Panc1 (cell line): ENCODE data around the gene MARK3. TPM values are rescaled to one million over a fixed set of nuclear protein-coding genes. Genes with fewer than 3 reads are reported as not detected.

Experiments
- ATAC-seq: fragments of 200-7000 bp; cut with Tn5 transposase; 2 replicates; pipeline ENCODE4 v1.9.1; 2020; ENCODE audit warnings: mild to moderate bottlenecking, moderate library complexity
- BruUV-seq: library from RNA; stranded (reverse); fragments of 400-500 nt; replicated peaks from 2 replicates; lab custom pipeline; 2021; lab: Mats Ljungman, UMichigan
- CTCF ChIA-PET: fragments of 300-600 bp; sonication (Branson Sonifier 250); formaldehyde crosslinking; loops from one replicate; lab custom pipeline; 2022; ENCODE audit warnings: antibody characterized with exemption; lab: Charles Lee
- POLR2A ChIA-PET: fragments of 300-600 bp; sonication (Branson Sonifier 250); formaldehyde crosslinking; loops from one replicate; lab custom pipeline; 2022; ENCODE audit warnings: antibody characterized with exemption; lab: Charles Lee
- DNase-seq: peaks from one replicate; pipeline ENCODE4 v3.0.0-alpha.2; 2010; ENCODE audit warnings: low read depth, low spot score
- H3K27ac ChIP-seq: 2 replicates; pipeline ENCODE4 v1.5.1; 2011; ENCODE audit warnings: mild to moderate bottlenecking, low read length, inconsistent platforms
- H3K27me3 ChIP-seq: fragments of 200-500 bp; sonication (Bioruptor generic); 2 replicates; pipeline ENCODE4 v1.6.0; 2014; ENCODE audit warnings: low read length, inconsistent platforms; ENCODE audit not compliant: control insufficient read depth, insufficient read depth
- H3K36me3 ChIP-seq: fragments of 200-500 bp; sonication (Bioruptor generic); 2 replicates; pipeline ENCODE4 v1.5.1; 2014; ENCODE audit warnings: inconsistent platforms, mild to moderate bottlenecking, low read length, moderate library complexity; ENCODE audit not compliant: control insufficient read depth, insufficient read depth
- H3K4me1 ChIP-seq: 2 replicates; pipeline ENCODE4 v1.5.1; 2011; ENCODE audit warnings: inconsistent platforms, mild to moderate bottlenecking, low read length, moderate library complexity; ENCODE audit not compliant: control insufficient read depth, insufficient read depth
- H3K4me3 ChIP-seq, 2 experiments: 2 replicates each; pipeline ENCODE4 v1.5.1; 2011 to 2012; ENCODE audit warnings: low read depth in 2 of 2, low read length in 2 of 2, mild to moderate bottlenecking in 2 of 2, inconsistent platforms in 1 of 2, moderate library complexity in 1 of 2
- H3K9me3 ChIP-seq: fragments of 200-500 bp; sonication (Bioruptor generic); 2 replicates; pipeline ENCODE4 v1.5.1; 2014; ENCODE audit warnings: low read depth, mild to moderate bottlenecking, inconsistent platforms, low read length, moderate library complexity; ENCODE audit not compliant: control insufficient read depth, insufficient read depth
- CTCF ChIP-seq: fragments of 450-650 bp; IDR thresholded peaks from 2 replicates; pipeline ENCODE4 v1.5.1; 2017; ENCODE audit warnings: mild to moderate bottlenecking
- POLR2AphosphoS5 ChIP-seq: IDR thresholded peaks from 2 replicates; pipeline ENCODE4 v1.6.1; 2012; ENCODE audit warnings: mild to moderate bottlenecking, low read depth, low read length, moderate library complexity
- SIN3A ChIP-seq: IDR thresholded peaks from 2 replicates; pipeline ENCODE4 v1.6.1; 2012; ENCODE audit warnings: low read depth, mild to moderate bottlenecking, low read length, moderate library complexity, borderline replicate concordance; ENCODE audit not compliant: insufficient read depth
- TCF7L2 ChIP-seq: IDR thresholded peaks from 2 replicates; pipeline ENCODE4 v1.6.1; 2011; ENCODE audit warnings: mild to moderate bottlenecking, low read depth, low read length, inconsistent platforms
- in situ Hi-C: cut with HindIII; loops from 2 replicates; pipeline ENCODE4 v1.10.0; 2016; ENCODE audit warnings: low sequenced_read_pairs, low pct_unique_long_range_greater_than_20kb
- intact Hi-C: fragments of 100-400 bp; cut with micrococcal nuclease; formaldehyde crosslinking; loops from one replicate; pipeline ENCODE4 v1.10.0; 2022; ENCODE audit not compliant: unreplicated experiment
- total RNA-seq: library from RNA; stranded (reverse); gene quantifications from one replicate; pipeline ENCODE4 v1.2.1, GENCODE V29; 2021; ENCODE audit not compliant: unreplicated experiment
- TF ChIP-seq, protein P1 (sequence below), 2 experiments: IDR thresholded peaks; 2 replicates each; pipeline ENCODE4 v1.6.1; 2011 to 2012; ENCODE audit warnings: low read depth in 2 of 2, control low read depth in 1 of 2, low read length in 1 of 2, mild to moderate bottlenecking in 1 of 2, moderate library complexity in 1 of 2; ENCODE audit not compliant: insufficient read depth in 1 of 2

Gene MARK3
- total RNA-seq, 1 experiment from 2014 or later: 56.1 TPM

DNA sequence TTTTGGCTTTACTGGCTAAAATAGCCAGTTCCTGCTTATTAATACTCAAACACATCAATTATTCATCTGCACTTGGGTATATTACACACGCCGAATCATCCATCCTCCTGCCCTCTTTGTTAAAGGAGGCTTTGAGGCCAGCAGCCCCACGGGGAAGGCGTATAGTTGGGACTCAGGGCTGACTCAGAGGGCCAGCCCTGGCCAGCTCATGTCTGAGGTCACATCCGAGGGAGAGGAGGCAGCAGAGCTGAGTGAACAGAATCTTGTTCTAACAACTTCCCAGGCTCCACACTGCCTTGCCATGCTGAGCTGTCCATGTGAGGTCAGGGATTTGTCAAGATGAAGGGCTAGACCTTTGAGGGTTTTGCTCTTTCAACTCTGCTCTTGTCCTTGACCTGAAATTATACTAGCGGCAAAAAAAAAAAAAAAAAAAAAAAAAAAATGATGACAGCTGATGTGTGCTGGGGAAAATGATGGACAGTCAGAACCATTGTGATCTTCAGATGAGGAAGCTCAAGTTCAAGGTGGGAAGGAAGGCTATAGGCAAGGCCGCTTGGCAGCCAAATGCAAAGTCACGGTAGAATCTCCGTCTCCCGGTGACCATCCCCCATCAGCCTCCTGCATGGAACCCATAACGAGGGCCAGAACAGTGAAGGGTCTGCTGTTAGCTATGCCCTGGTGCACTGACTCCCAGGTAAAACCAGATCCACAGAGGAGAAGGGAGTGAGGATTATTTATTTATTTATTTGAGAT is 12.5 kb upstream of the MARK3 start:
- no peaks in the 10 kb centered on the region for H3K27me3 ChIP-seq
- ChIA-PET CTCF (no interaction called here), POLR2A (no interaction called here)
- DNase-seq: peak; percentile 82
- TF ChIP-seq SIN3A (no peak), CTCF (no peak), POLR2AphosphoS5 (no peak), TCF7L2 (no peak)
- TF ChIP-seq, protein P1, sequence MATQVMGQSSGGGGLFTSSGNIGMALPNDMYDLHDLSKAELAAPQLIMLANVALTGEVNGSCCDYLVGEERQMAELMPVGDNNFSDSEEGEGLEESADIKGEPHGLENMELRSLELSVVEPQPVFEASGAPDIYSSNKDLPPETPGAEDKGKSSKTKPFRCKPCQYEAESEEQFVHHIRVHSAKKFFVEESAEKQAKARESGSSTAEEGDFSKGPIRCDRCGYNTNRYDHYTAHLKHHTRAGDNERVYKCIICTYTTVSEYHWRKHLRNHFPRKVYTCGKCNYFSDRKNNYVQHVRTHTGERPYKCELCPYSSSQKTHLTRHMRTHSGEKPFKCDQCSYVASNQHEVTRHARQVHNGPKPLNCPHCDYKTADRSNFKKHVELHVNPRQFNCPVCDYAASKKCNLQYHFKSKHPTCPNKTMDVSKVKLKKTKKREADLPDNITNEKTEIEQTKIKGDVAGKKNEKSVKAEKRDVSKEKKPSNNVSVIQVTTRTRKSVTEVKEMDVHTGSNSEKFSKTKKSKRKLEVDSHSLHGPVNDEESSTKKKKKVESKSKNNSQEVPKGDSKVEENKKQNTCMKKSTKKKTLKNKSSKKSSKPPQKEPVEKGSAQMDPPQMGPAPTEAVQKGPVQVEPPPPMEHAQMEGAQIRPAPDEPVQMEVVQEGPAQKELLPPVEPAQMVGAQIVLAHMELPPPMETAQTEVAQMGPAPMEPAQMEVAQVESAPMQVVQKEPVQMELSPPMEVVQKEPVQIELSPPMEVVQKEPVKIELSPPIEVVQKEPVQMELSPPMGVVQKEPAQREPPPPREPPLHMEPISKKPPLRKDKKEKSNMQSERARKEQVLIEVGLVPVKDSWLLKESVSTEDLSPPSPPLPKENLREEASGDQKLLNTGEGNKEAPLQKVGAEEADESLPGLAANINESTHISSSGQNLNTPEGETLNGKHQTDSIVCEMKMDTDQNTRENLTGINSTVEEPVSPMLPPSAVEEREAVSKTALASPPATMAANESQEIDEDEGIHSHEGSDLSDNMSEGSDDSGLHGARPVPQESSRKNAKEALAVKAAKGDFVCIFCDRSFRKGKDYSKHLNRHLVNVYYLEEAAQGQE (IDR thresholded peaks at IDR 0.05; ENCODE audit: insufficient read depth in 1 of 2, low read depth in 2 of 2, low read length in 1 of 2): no peak
- BruUV-seq: no TSS peak
- intact Hi-C loops: no loop called here
- H3K27ac ChIP-seq: 0 out of 2 replicates have a peak overlapping the region, but pooled peaks have one; percentile 9
- ATAC-seq: peak; percentile 99
- no peaks in the 10 kb centered on the region for H3K9me3 ChIP-seq
- H3K4me1 ChIP-seq: no peaks in the 10 kb centered on the region; the same call in 1 of the 2 replicates
- in situ Hi-C loops: no loop called here
- no peak overlapping the region for H3K4me3 ChIP-seq
- no peaks in the 10 kb centered on the region for H3K36me3 ChIP-seq

- BruUV-seq: no TSS peak
- intact Hi-C loops: no loop called here
- ATAC-seq (no peak), DNase-seq (no peak)
- CTCF ChIA-PET: no interaction called here
- in situ Hi-C loops: no loop called here
- H3K36me3 ChIP-seq: no peaks in the 10 kb centered on the region
- no peak overlapping the region for H3K27ac ChIP-seq
- TF ChIP-seq, protein P1 (IDR thresholded peaks at IDR 0.05; ENCODE audit: insufficient read depth in 1 of 2, low read depth in 2 of 2, low read length in 1 of 2): no peak
- no peak for TF ChIP-seq SIN3A
- TF ChIP-seq POLR2AphosphoS5: no peak
- TF ChIP-seq CTCF: no peak
- no peak for TF ChIP-seq TCF7L2
- H3K27me3 ChIP-seq: no peaks in the 10 kb centered on the region
- H3K4me3 ChIP-seq: no peak overlapping the region
- no peaks in the 10 kb centered on the region; the same call in 1 of the 2 replicates for H3K4me1 ChIP-seq
- no peaks in the 10 kb centered on the region for H3K9me3 ChIP-seq
- POLR2A ChIA-PET: no interaction called here
These were observed 11.1 kb upstream of the MARK3 start for GRCh38 chr14:103374121-103374520.
